Neural cell (in vitro differentiated cells): ENCODE data around the gene EDAR. TPM values are rescaled to one million over a fixed set of nuclear protein-coding genes. Genes with fewer than 3 reads are reported as not detected.

ENCODE experiments used
- H2AFZ ChIP-seq: fragments of 200-600, 300-800 bp; sonication (generic), shearing (Covaris generic); 2 replicates; pipeline ENCODE4 v1.6.0; 2014; ENCODE audit warnings: low read depth, mild to moderate bottlenecking, antibody characterized with exemption, low read length, moderate library complexity
- H3F3A ChIP-seq: fragments of 200-600 bp; shearing (Covaris generic); 2 replicates; pipeline ENCODE4 v1.6.1; 2016; ENCODE audit warnings: mild to moderate bottlenecking, moderate library complexity, mixed read lengths, antibody characterized with exemption, low read length; ENCODE audit not compliant: insufficient read depth, poor library complexity, severe bottlenecking
- H3K27ac ChIP-seq: fragments of 200-600, 300-800 bp; sonication (generic), shearing (Covaris generic); 2 replicates; pipeline ENCODE4 v1.5.1; 2014; ENCODE audit warnings: mild to moderate bottlenecking, low read length, moderate library complexity
- H3K27me3 ChIP-seq: fragments of 300-800, 200-600 bp; sonication (generic), shearing (Covaris generic); 2 replicates; pipeline ENCODE4 v1.6.0; 2014; ENCODE audit warnings: mild to moderate bottlenecking, low read depth, low read length, moderate library complexity; ENCODE audit not compliant: insufficient read depth
- H3K36me3 ChIP-seq: fragments of 300-800, 200-600 bp; sonication (generic), shearing (Covaris generic); 2 replicates; pipeline ENCODE4 v1.5.1; 2014; ENCODE audit warnings: mild to moderate bottlenecking, antibody characterized with exemption, low read length, moderate library complexity; ENCODE audit not compliant: insufficient read depth
- H3K4me2 ChIP-seq: fragments of 300-800, 200-600 bp; sonication (generic), shearing (Covaris generic); 2 replicates; pipeline ENCODE4 v1.6.0; 2014; ENCODE audit warnings: mild to moderate bottlenecking, low read length
- H3K4me3 ChIP-seq: fragments of 300-800, 200-600 bp; sonication (generic), shearing (Covaris generic); 2 replicates; pipeline ENCODE4 v1.5.1; 2014; ENCODE audit warnings: mild to moderate bottlenecking, low read length, moderate library complexity
- H3K79me2 ChIP-seq: fragments of 200-600 bp; shearing (Covaris generic); replicated peaks from 2 replicates; pipeline ENCODE4 v1.6.0; 2014; ENCODE audit warnings: mild to moderate bottlenecking, low read length, moderate library complexity; ENCODE audit not compliant: insufficient read depth
- H3K9ac ChIP-seq: fragments of 300-800, 200-600 bp; sonication (generic), shearing (Covaris generic); 2 replicates; pipeline ENCODE4 v1.6.1; 2016; ENCODE audit warnings: mild to moderate bottlenecking, low read length, mixed read lengths
- H3K9me2 ChIP-seq: fragments of 200-600 bp; shearing (Covaris generic); 2 replicates; pipeline ENCODE4 v1.6.1; 2016; ENCODE audit warnings: mild to moderate bottlenecking, low read length, mixed read lengths; ENCODE audit not compliant: insufficient read depth
- H3K9me3 ChIP-seq: fragments of 200-600, 300-800 bp; sonication (generic), shearing (Covaris generic); 2 replicates; pipeline ENCODE4 v1.6.1; 2016; ENCODE audit warnings: mild to moderate bottlenecking, mixed run types, low read length, moderate library complexity, mixed read lengths
- H4K20me1 ChIP-seq: fragments of 200-600 bp; shearing (Covaris generic); 2 replicates; pipeline ENCODE4 v1.6.1; 2016; ENCODE audit warnings: mild to moderate bottlenecking, mixed run types; ENCODE audit not compliant: insufficient read depth
- EP300 ChIP-seq: fragments of 450-650 bp; conservative IDR thresholded peaks from 2 replicates; pipeline ENCODE4 v1.6.1; 2014; ENCODE audit warnings: antibody characterized with exemption, mild to moderate bottlenecking, moderate library complexity; ENCODE audit not compliant: poor library complexity, severe bottlenecking
- EZH2 ChIP-seq: fragments of 200-600, 300-800 bp; shearing (Covaris generic), sonication (generic); IDR thresholded peaks from 2 replicates; pipeline ENCODE4 v1.6.1; 2014; ENCODE audit warnings: antibody characterized with exemption, low read length, borderline replicate concordance, mild to moderate bottlenecking; ENCODE audit not compliant: insufficient read depth, poor library complexity, severe bottlenecking
- MXI1 ChIP-seq: fragments of 450-650 bp; conservative IDR thresholded peaks from 2 replicates; pipeline ENCODE4 v1.6.1; 2014; ENCODE audit warnings: antibody characterized with exemption, mild to moderate bottlenecking; ENCODE audit not compliant: poor library complexity, severe bottlenecking
- POLR2AphosphoS5 ChIP-seq: IDR thresholded peaks from 2 replicates; pipeline ENCODE4 v1.6.1; 2012
- RAD21 ChIP-seq: fragments of 450-650 bp; conservative IDR thresholded peaks from 2 replicates; pipeline ENCODE4 v1.6.1; 2014; ENCODE audit warnings: antibody characterized with exemption, mild to moderate bottlenecking, moderate library complexity
- SMC3 ChIP-seq: fragments of 450-650 bp; conservative IDR thresholded peaks from 2 replicates; pipeline ENCODE4 v1.6.1; 2014; ENCODE audit warnings: antibody characterized with exemption, mild to moderate bottlenecking, moderate library complexity; ENCODE audit not compliant: poor library complexity
- polyA plus RNA-seq: library from polyadenylated mRNA; depleted of rRNA; stranded (reverse); fragments of >200 nt; gene quantifications from 2 replicates; pipeline ENCODE4 v1.2.3, GENCODE V29; 2014
- TF ChIP-seq, protein P1 (sequence below): IDR thresholded peaks from 2 replicates; pipeline ENCODE4 v1.6.1; 2012; ENCODE audit warnings: borderline replicate concordance
- TF ChIP-seq, protein P2 (sequence below): fragments of 450-650 bp; IDR thresholded peaks from 2 replicates; pipeline ENCODE4 v1.5.1; 2014; ENCODE audit warnings: antibody characterized with exemption, mild to moderate bottlenecking, moderate library complexity; ENCODE audit not compliant: poor library complexity, severe bottlenecking

The EDAR gene
- polyA plus RNA-seq, 1 donor from 2014 or later: not detected

DNA sequence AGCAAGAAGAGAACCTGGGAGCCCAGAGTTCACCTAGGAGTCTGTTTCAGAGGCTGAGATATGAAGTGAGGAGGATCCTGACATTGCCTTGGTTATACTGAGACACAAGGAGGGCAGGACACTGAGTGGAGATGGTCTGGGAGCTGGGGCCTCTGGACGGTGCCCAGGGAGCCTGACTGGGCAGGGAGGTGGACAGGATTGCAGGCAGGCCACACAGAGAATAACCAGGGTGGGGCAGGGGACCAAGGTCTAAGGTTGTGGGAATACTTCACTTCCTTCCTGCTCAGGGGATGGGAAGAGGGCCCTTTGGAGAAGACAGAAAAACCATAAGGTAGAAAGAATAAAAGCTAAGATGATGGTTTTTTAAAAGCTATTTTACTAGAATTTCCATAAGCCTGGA lies 18.7 kb downstream of the EDAR start:
- Histone ChIP-seq H3K36me3 (no peaks in the 10 kb centered on the region), H2AFZ (no peak overlapping the region), H3K9ac (no peak overlapping the region), H3F3A (no peaks in the 10 kb centered on the region), H3K79me2 (no peaks in the 10 kb centered on the region), H3K4me3 (no peak overlapping the region), H3K27me3 (no peaks in the 10 kb centered on the region), H3K9me3 (no peaks in the 10 kb centered on the region), H3K9me2 (no peaks in the 10 kb centered on the region), H4K20me1 (no peaks in the 10 kb centered on the region), H3K4me2 (no peak overlapping the region), H3K27ac (no peak overlapping the region)
- TF ChIP-seq, protein P1, sequence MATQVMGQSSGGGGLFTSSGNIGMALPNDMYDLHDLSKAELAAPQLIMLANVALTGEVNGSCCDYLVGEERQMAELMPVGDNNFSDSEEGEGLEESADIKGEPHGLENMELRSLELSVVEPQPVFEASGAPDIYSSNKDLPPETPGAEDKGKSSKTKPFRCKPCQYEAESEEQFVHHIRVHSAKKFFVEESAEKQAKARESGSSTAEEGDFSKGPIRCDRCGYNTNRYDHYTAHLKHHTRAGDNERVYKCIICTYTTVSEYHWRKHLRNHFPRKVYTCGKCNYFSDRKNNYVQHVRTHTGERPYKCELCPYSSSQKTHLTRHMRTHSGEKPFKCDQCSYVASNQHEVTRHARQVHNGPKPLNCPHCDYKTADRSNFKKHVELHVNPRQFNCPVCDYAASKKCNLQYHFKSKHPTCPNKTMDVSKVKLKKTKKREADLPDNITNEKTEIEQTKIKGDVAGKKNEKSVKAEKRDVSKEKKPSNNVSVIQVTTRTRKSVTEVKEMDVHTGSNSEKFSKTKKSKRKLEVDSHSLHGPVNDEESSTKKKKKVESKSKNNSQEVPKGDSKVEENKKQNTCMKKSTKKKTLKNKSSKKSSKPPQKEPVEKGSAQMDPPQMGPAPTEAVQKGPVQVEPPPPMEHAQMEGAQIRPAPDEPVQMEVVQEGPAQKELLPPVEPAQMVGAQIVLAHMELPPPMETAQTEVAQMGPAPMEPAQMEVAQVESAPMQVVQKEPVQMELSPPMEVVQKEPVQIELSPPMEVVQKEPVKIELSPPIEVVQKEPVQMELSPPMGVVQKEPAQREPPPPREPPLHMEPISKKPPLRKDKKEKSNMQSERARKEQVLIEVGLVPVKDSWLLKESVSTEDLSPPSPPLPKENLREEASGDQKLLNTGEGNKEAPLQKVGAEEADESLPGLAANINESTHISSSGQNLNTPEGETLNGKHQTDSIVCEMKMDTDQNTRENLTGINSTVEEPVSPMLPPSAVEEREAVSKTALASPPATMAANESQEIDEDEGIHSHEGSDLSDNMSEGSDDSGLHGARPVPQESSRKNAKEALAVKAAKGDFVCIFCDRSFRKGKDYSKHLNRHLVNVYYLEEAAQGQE: no peak
- TF ChIP-seq EZH2: no peak
- TF ChIP-seq POLR2AphosphoS5: no peak
- TF ChIP-seq, protein P2, sequence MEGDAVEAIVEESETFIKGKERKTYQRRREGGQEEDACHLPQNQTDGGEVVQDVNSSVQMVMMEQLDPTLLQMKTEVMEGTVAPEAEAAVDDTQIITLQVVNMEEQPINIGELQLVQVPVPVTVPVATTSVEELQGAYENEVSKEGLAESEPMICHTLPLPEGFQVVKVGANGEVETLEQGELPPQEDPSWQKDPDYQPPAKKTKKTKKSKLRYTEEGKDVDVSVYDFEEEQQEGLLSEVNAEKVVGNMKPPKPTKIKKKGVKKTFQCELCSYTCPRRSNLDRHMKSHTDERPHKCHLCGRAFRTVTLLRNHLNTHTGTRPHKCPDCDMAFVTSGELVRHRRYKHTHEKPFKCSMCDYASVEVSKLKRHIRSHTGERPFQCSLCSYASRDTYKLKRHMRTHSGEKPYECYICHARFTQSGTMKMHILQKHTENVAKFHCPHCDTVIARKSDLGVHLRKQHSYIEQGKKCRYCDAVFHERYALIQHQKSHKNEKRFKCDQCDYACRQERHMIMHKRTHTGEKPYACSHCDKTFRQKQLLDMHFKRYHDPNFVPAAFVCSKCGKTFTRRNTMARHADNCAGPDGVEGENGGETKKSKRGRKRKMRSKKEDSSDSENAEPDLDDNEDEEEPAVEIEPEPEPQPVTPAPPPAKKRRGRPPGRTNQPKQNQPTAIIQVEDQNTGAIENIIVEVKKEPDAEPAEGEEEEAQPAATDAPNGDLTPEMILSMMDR: no peak
- TF ChIP-seq MXI1: no peak
- no peak for TF ChIP-seq SMC3
- TF ChIP-seq RAD21: no peak

DNA sequence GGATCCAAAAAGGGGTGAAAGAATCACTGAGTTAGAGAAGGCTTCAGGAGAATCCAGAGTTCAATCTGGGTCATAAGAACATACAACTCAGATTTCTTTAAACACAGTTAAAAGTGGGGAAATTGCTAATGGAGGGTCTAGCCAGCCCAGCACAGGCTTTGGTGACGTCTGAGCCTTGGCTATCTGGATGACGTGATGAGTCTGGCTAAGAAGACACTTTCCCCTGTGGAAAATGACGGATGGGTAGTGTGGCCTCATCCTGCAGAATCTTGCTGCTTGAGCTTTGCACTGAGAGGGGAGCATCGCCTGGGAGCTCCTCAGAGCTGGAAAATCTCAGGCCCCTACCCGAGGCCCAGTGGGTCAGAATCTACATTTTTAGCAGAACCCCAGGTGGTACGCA lies 19.2 kb downstream of the EDAR start:
- H3K27me3 ChIP-seq: no peaks in the 10 kb centered on the region
- H3K9ac ChIP-seq: no peak overlapping the region
- no peak overlapping the region for H2AFZ ChIP-seq
- TF ChIP-seq EP300: no peak
- TF ChIP-seq SMC3: no peak
- no peak for TF ChIP-seq RAD21
- no peak for TF ChIP-seq MXI1
- TF ChIP-seq, protein P1: no peak
- TF ChIP-seq, protein P2: no peak
- H3F3A ChIP-seq: no peaks in the 10 kb centered on the region
- H3K9me3 ChIP-seq: no peaks in the 10 kb centered on the region
- H3K9me2 ChIP-seq: no peaks in the 10 kb centered on the region
- H3K36me3 ChIP-seq: no peaks in the 10 kb centered on the region
- no peak overlapping the region for H3K4me3 ChIP-seq
- H4K20me1 ChIP-seq: no peaks in the 10 kb centered on the region
- no peaks in the 10 kb centered on the region for H3K79me2 ChIP-seq
- no peak overlapping the region for H3K27ac ChIP-seq
- no peak overlapping the region for H3K4me2 ChIP-seq
